Endothelial cell of umbilical vein (primary cell): ENCODE results near the gene LMF1.

Experiments used
- CTCF ChIP-seq, 2 donors: IDR thresholded peaks; 1 replicate in 1 of 2; 2 replicates in 1 of 2; pipeline ENCODE4 v1.5.1; 2011; ENCODE audit warnings: low read length in 2 of 2, mild to moderate bottlenecking in 2 of 2, moderate library complexity in 2 of 2, control low read depth in 1 of 2, inconsistent platforms in 1 of 2, low read depth in 1 of 2; ENCODE audit not compliant: insufficient read depth in 1 of 2; ENCODE audit errors: extremely low read depth in 1 of 2
- EZH2 ChIP-seq: IDR thresholded peaks from 2 replicates; pipeline ENCODE4 v1.6.1; 2012; ENCODE audit warnings: borderline replicate concordance, low read depth, mild to moderate bottlenecking, moderate library complexity, low read length, inconsistent platforms; ENCODE audit not compliant: severe bottlenecking
- FOS ChIP-seq: IDR thresholded peaks from 2 replicates; pipeline ENCODE4 v1.6.1; 2011; ENCODE audit warnings: mild to moderate bottlenecking, low read length, moderate library complexity, borderline replicate concordance; ENCODE audit not compliant: insufficient read depth
- MAX ChIP-seq: IDR thresholded peaks from 2 replicates; pipeline ENCODE4 v1.6.1; 2011; ENCODE audit not compliant: insufficient read depth, insufficient read length
- POLR2A ChIP-seq: IDR thresholded peaks from 2 replicates; pipeline ENCODE4 v1.6.1; 2012; ENCODE audit warnings: low read depth, mild to moderate bottlenecking, control low read depth, low read length
- POLR2AphosphoS5 ChIP-seq: IDR thresholded peaks from 2 replicates; pipeline ENCODE4 v1.6.1; 2012; ENCODE audit warnings: low read depth, mild to moderate bottlenecking, control low read depth, low read length, moderate library complexity; ENCODE audit not compliant: insufficient read depth

- no peak for TF ChIP-seq EZH2
- TF ChIP-seq CTCF (IDR thresholded peaks at IDR 0.05; ENCODE audit: extremely low read depth in 1 of 2, insufficient read depth in 1 of 2, low read depth in 1 of 2, low read length in 2 of 2), result no peak
- TF ChIP-seq POLR2AphosphoS5, result no peak
- no peak for TF ChIP-seq POLR2A
- no peak for TF ChIP-seq MAX
- TF ChIP-seq FOS, result no peak
Observed at GRCh38 chr16:920051-920681, 50.6 kb downstream of the LMF1 start.
